Ishikawa (cell line): ENCODE data around the gene IL3RA.

Experiments used
- CEBPB ChIP-seq: IDR thresholded peaks from 2 replicates; pipeline ENCODE4 v1.6.1; 2012
- CREB1 ChIP-seq: IDR thresholded peaks from 2 replicates; pipeline ENCODE4 v1.6.1; 2012; ENCODE audit warnings: low read depth
- EGR1 ChIP-seq: IDR thresholded peaks from 2 replicates; pipeline ENCODE4 v1.6.1; 2012
- EP300 ChIP-seq: IDR thresholded peaks from 2 replicates; pipeline ENCODE4 v1.6.1; 2012; ENCODE audit warnings: borderline replicate concordance
- FOXM1 ChIP-seq: IDR thresholded peaks from 2 replicates; pipeline ENCODE4 v1.6.1; 2012; ENCODE audit warnings: low read depth, borderline replicate concordance
- NFIC ChIP-seq: IDR thresholded peaks from 2 replicates; pipeline ENCODE4 v1.6.1; 2012
- RAD21 ChIP-seq: IDR thresholded peaks from 2 replicates; pipeline ENCODE4 v1.6.1; 2012; ENCODE audit warnings: low read depth
- TAF1 ChIP-seq: IDR thresholded peaks from 2 replicates; pipeline ENCODE4 v1.6.1; 2012; ENCODE audit warnings: low read depth, mild to moderate bottlenecking
- TCF12 ChIP-seq: IDR thresholded peaks from 2 replicates; pipeline ENCODE4 v1.6.1; 2012; ENCODE audit warnings: low read depth
- TEAD4 ChIP-seq: IDR thresholded peaks from 2 replicates; pipeline ENCODE4 v1.6.1; 2012
- YY1 ChIP-seq: IDR thresholded peaks from 2 replicates; pipeline ENCODE4 v1.6.1; 2012; ENCODE audit warnings: low read depth
- ZBTB7A ChIP-seq: IDR thresholded peaks from 2 replicates; pipeline ENCODE4 v1.6.1; 2012; ENCODE audit warnings: low read depth
- TF ChIP-seq, protein P1 (sequence below): IDR thresholded peaks from 2 replicates; pipeline ENCODE4 v1.6.1; 2012
- TF ChIP-seq, protein P2 (sequence below): IDR thresholded peaks from 2 replicates; pipeline ENCODE4 v1.6.1; 2012
- TF ChIP-seq, protein P3 (sequence below): IDR thresholded peaks from 2 replicates; pipeline ENCODE4 v1.6.1; 2012; ENCODE audit warnings: low read depth, mild to moderate bottlenecking

Gene IL3RA

DNA sequence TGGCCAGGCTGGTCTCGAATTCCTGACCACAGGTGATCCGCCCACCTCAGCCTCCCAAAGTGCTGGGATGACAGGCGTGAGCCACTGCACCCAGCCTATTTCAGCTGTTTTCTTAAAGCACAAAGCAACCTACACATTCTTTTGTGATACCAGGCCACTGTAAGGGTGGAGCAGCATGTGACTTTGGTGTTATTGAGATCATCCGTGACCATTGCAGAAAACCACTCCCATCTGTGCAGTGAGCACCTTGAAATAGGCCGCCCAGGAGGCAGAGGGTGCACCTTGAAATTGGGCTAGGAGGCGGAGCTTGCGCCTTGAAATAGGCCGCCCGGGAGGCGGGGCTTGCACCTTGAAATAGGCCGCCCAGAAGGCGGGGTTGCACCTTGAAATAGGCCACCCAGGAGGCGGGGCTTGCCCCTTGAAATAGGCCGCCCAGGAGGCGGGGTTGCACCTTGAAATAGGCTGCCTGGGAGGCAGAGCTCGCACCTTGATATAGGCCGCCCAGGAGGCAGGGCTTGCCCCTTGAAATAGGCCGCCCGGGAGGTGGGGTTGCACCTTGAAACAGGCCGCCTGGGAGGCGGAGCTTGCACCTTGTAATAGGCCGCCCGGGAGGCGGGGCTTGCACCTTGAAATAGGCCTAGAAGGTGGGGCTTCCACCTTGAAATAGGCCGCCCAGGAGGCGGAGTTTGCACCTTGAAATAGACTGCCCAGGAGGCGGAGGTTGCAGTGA lies 64.3 kb downstream of the IL3RA start:
- no peak for TF ChIP-seq RAD21
- TF ChIP-seq ZBTB7A: no peak
- TF ChIP-seq NFIC: no peak
- TF ChIP-seq CEBPB: no peak
- TF ChIP-seq, protein P1, sequence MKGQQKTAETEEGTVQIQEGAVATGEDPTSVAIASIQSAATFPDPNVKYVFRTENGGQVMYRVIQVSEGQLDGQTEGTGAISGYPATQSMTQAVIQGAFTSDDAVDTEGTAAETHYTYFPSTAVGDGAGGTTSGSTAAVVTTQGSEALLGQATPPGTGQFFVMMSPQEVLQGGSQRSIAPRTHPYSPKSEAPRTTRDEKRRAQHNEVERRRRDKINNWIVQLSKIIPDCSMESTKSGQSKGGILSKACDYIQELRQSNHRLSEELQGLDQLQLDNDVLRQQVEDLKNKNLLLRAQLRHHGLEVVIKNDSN: peak; percentile 13; the same call in 1 of the 2 replicates
- TF ChIP-seq, protein P2, sequence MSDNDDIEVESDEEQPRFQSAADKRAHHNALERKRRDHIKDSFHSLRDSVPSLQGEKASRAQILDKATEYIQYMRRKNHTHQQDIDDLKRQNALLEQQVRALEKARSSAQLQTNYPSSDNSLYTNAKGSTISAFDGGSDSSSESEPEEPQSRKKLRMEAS: no peak
- TF ChIP-seq EGR1: no peak

DNA sequence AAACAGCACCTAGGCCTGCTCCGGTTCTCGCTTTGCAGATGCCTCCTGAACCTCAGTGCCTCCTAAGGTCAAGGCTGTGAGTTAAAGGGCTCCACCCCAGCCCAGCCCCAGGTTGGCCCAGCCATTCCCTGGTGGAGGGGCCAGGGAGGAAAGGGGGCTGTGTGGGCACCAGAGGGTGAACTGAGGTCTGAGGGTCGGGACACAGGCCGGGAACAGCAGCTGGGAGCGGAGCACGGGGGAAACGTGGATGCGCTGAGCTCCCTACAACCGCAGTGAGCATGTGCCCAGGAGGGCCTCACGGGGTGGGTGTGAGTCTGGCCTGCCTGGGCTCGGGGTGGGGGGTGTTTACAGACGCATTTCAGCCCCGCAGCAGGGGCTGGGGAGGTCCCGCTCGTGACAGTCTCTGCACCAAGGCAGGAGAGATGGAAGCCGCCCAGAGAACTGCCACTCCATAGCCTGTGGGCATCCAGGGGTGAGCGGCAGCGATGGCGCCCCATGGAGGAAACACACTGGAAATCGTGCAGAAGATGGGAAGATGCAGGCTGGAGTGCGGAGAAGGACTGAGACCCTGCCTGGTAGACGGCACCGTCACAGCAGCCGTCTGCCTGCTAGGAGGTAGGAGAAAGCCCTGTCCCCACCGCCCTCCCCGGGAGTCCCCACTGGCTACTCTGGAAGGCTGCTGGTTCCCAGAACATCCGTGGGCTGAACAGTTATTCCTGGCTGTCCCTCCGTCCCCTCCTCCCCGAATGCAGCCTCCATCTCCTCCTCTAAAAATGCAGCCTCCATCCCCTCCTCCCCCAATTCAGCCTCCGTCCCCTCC lies 65.2 kb downstream of the IL3RA start:
- TF ChIP-seq, protein P2: no peak

DNA sequence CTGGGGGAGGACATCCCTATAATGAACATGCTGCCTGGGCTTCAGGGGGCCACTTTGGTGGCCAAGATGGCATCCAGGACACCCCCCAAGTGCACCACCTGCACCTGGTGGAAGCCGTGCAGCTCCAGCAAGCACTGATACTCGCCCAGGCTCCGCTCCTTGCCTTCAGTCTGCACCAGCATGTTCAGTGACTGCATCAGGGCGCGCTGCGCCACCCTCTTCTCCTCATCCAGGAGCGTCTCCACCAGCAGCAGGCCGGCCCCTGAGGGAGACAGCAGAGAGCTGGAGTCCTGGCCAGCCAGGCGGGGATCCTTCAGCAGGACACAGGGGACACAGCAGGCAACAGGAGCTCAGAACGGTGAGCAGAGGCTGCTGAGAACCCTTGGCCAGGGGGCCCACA lies 66.6 kb downstream of the IL3RA start:
- no peak for TF ChIP-seq CREB1
- TF ChIP-seq, protein P1: no peak
- TF ChIP-seq EGR1: no peak
- TF ChIP-seq ZBTB7A: no peak
- TF ChIP-seq EP300: no peak
- TF ChIP-seq, protein P3, sequence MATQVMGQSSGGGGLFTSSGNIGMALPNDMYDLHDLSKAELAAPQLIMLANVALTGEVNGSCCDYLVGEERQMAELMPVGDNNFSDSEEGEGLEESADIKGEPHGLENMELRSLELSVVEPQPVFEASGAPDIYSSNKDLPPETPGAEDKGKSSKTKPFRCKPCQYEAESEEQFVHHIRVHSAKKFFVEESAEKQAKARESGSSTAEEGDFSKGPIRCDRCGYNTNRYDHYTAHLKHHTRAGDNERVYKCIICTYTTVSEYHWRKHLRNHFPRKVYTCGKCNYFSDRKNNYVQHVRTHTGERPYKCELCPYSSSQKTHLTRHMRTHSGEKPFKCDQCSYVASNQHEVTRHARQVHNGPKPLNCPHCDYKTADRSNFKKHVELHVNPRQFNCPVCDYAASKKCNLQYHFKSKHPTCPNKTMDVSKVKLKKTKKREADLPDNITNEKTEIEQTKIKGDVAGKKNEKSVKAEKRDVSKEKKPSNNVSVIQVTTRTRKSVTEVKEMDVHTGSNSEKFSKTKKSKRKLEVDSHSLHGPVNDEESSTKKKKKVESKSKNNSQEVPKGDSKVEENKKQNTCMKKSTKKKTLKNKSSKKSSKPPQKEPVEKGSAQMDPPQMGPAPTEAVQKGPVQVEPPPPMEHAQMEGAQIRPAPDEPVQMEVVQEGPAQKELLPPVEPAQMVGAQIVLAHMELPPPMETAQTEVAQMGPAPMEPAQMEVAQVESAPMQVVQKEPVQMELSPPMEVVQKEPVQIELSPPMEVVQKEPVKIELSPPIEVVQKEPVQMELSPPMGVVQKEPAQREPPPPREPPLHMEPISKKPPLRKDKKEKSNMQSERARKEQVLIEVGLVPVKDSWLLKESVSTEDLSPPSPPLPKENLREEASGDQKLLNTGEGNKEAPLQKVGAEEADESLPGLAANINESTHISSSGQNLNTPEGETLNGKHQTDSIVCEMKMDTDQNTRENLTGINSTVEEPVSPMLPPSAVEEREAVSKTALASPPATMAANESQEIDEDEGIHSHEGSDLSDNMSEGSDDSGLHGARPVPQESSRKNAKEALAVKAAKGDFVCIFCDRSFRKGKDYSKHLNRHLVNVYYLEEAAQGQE: no peak
- TF ChIP-seq YY1: no peak
- TF ChIP-seq NFIC: no peak
- TF ChIP-seq TEAD4: no peak
- TF ChIP-seq, protein P2: no peak

DNA sequence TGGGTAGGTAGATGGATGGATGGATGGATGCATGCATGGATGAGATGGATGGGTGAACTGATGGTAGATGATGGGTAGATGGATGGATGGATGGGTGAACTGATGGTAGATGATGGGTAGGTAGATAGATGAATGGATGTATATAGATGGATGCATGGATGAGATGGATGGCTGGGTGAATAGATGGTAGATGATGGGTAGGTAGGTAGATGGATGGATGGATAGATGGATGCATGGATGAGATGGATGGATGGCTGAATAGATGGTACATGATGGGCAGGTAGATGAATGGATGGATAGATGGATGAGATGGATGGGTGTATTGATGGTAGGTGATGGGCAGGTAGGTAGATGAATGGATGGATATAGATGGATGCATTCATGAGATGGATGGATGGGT lies 70.5 kb downstream of the IL3RA start:
- TF ChIP-seq, protein P2: no peak
- TF ChIP-seq EGR1: no peak
- no peak for TF ChIP-seq CEBPB
- no peak for TF ChIP-seq RAD21
- TF ChIP-seq EP300: no peak
- no peak for TF ChIP-seq TAF1
- TF ChIP-seq CREB1: no peak

DNA sequence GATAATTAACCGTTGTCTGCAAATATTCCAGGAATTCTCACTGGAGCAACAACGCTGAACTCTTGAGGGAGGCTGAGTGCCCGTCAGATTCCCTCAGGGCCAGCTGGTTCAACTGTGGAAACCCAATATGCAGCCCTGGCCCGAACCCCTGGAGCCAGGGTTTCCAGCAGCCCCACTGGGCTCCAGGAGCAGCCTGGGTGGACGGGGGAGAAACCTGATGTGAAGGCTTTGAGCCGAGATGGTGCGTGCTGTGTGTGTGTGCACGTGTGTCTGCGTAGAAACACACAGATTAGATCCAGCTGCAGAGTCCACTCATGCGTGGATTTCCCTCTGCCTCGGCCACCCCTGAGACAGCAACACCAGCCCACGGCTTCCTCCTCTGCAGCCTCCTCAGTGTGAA lies 74.7 kb downstream of the IL3RA start:
- TF ChIP-seq TCF12: no peak
- TF ChIP-seq RAD21: no peak
- no peak for TF ChIP-seq EP300
- no peak for TF ChIP-seq EGR1
- no peak for TF ChIP-seq TAF1
- no peak for TF ChIP-seq ZBTB7A

DNA sequence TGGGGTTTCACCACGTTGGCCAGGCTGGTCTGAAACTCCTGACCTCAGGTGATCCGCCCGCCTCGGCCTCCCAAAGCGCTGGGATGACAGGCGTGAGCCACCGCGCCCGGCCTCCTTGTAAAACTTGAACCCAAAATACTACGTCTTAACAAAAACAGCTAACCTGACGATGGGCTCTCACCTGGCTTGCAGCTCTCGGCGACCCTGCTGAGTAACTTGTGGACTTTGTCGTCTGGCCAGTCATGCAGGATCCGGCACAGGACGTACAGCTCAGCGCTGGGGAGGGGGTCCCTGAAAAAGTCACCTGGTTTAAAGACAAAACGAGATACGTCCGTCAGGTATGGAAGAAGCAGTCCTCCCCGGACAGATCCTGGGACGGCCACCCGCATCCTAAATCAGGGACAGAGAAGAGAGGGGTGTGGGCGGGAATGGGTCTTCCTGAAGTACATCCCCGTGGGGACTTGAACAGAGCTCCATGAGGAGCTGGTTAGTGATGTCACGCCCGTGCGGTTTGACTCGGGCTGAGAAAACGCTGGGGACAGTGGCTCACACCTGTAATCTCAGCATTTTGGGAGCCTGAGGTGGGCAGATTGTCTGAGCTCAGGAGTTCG lies 76.1 kb downstream of the IL3RA start:
- no peak for TF ChIP-seq EGR1
- no peak for TF ChIP-seq TCF12
- no peak for TF ChIP-seq CREB1
- no peak for TF ChIP-seq CEBPB
- no peak for TF ChIP-seq EP300
- no peak for TF ChIP-seq NFIC
- TF ChIP-seq, protein P2: no peak
- no peak for TF ChIP-seq YY1
- no peak for TF ChIP-seq TAF1
- TF ChIP-seq ZBTB7A: no peak
- TF ChIP-seq FOXM1: no peak
- TF ChIP-seq, protein P1: no peak
- no peak for TF ChIP-seq RAD21
- no peak for TF ChIP-seq TEAD4
- TF ChIP-seq, protein P3: no peak
